NCI-H446 treated with DMSO at 0.1 percent for 48 hours (cell line): ENCODE measurements around the gene VAC14.

Experiments
- DNase-seq: peaks from one replicate; lab custom pipeline; 2025; lab: John Stamatoyannopoulos, UW

Gene VAC14

GRCh38 chr16:70705056-70705455, 95.9 kb downstream of the VAC14 start:
- DNase-seq, result no peak

GRCh38 chr16:70704586-70704985, 96.4 kb downstream of the VAC14 start:
- no peak for DNase-seq

- no peak for DNase-seq
These were observed 97.0 kb downstream of the VAC14 start for GRCh38 chr16:70703835-70704381.

GRCh38 chr16:70703041-70703834, 97.7 kb downstream of the VAC14 start:
- DNase-seq, result peak; percentile 72

- DNase-seq, result no peak
These were observed 98.3 kb downstream of the VAC14 start for GRCh38 chr16:70702624-70703023.

GRCh38 chr16:70701998-70702397, 99.0 kb downstream of the VAC14 start:
- DNase-seq, result no peak

- DNase-seq, result no peak
These were observed 99.4 kb downstream of the VAC14 start for GRCh38 chr16:70701596-70701995.

- DNase-seq, result no peak
These were observed 99.9 kb downstream of the VAC14 start for GRCh38 chr16:70701036-70701435.

GRCh38 chr16:70700101-70701020, 100.6 kb downstream of the VAC14 start:
- no peak for DNase-seq

GRCh38 chr16:70699696-70700095, 101.3 kb downstream of the VAC14 start:
- DNase-seq, result no peak

GRCh38 chr16:70698901-70699300, 102.1 kb downstream of the VAC14 start:
- no peak for DNase-seq

- DNase-seq, result no peak
These were observed 103.3 kb downstream of the VAC14 start for GRCh38 chr16:70697594-70698170.

GRCh38 chr16:70696952-70697593, 103.9 kb downstream of the VAC14 start:
- no peak for DNase-seq

GRCh38 chr16:70696355-70696754, 104.6 kb downstream of the VAC14 start:
- no peak for DNase-seq

GRCh38 chr16:70695331-70696070, 105.5 kb downstream of the VAC14 start:
- DNase-seq, result no peak

- DNase-seq, result no peak
These were observed 106.1 kb downstream of the VAC14 start for GRCh38 chr16:70694868-70695218.

- DNase-seq, result no peak
These were observed 106.7 kb downstream of the VAC14 start for GRCh38 chr16:70694088-70694867.

GRCh38 chr16:70692873-70693671, 107.9 kb downstream of the VAC14 start:
- no peak for DNase-seq

GRCh38 chr16:70692130-70692872, 108.7 kb downstream of the VAC14 start:
- DNase-seq, result no peak
